H1 (cell line): Measurements from ENCODE around the gene LYPD6B.

Source experiments
- CBX8 ChIP-seq: fragments of 300-800, 300-1000 bp; sonication (generic); IDR thresholded peaks from 2 replicates; pipeline ENCODE4 v1.7.1; 2016; ENCODE audit warnings: low read depth, low read length, borderline replicate concordance
- CTCF ChIP-seq, 3 experiments: IDR thresholded peaks; 1 replicate in 2 of 3; 2 replicates in 1 of 3; pipeline versions ENCODE4 v1.5.1 to v1.6.1; 2011; ENCODE audit warnings: low read length in 3 of 3, mild to moderate bottlenecking in 3 of 3, inconsistent platforms in 2 of 3, low read depth in 1 of 3, moderate library complexity in 1 of 3; ENCODE audit not compliant: insufficient read depth in 1 of 3; ENCODE audit errors: control extremely low read depth in 1 of 3
- EP300 ChIP-seq, 2 experiments: IDR thresholded peaks; 1 replicate in 1 of 2; 2 replicates in 1 of 2; pipeline ENCODE4 v1.6.1; 2011 to 2012; ENCODE audit warnings: low read depth in 2 of 2, low read length in 2 of 2, mild to moderate bottlenecking in 2 of 2, borderline replicate concordance in 1 of 2, inconsistent platforms in 1 of 2, moderate library complexity in 1 of 2
- EZH2 ChIP-seq: fragments of 200-600 bp; sonication (generic); IDR thresholded peaks from 2 replicates; pipeline ENCODE4 v1.7.1; 2012; ENCODE audit warnings: low read depth, mild to moderate bottlenecking, moderate library complexity, low read length, inconsistent platforms; ENCODE audit not compliant: severe bottlenecking
- FOSL1 ChIP-seq: IDR thresholded peaks from 2 replicates; pipeline ENCODE4 v1.6.1; 2011; ENCODE audit warnings: mild to moderate bottlenecking, low read depth, low read length, moderate library complexity; ENCODE audit not compliant: insufficient read depth
- HDAC2 ChIP-seq, 2 experiments: fragments of 300-600 bp in 1 of 2; sonication (generic) in 1 of 2; IDR thresholded peaks; 2 replicates each; pipeline ENCODE4 v1.6.1; 2011 to 2012; ENCODE audit warnings: low read depth in 2 of 2, low read length in 2 of 2, mild to moderate bottlenecking in 2 of 2, moderate library complexity in 2 of 2, borderline replicate concordance in 1 of 2, inconsistent platforms in 1 of 2
- KDM1A ChIP-seq: fragments of 200-600, 300-600 bp; sonication (generic); IDR thresholded peaks from 2 replicates; pipeline ENCODE4 v1.7.1; 2016; ENCODE audit warnings: mild to moderate bottlenecking, low read length, borderline replicate concordance
- KDM5A ChIP-seq: fragments of 200-600 bp; IDR thresholded peaks from 2 replicates; pipeline ENCODE4 v1.7.1; 2012; ENCODE audit warnings: mild to moderate bottlenecking, low read length, inconsistent platforms, mixed read lengths
- SP1 ChIP-seq: IDR thresholded peaks from 2 replicates; pipeline ENCODE4 v1.6.1; 2011; ENCODE audit warnings: low read depth, low read length
- SP2 ChIP-seq: IDR thresholded peaks from 2 replicates; pipeline ENCODE4 v1.6.1; 2012; ENCODE audit warnings: mild to moderate bottlenecking, low read length, inconsistent platforms
- TEAD4 ChIP-seq: IDR thresholded peaks from 2 replicates; pipeline ENCODE4 v1.6.1; 2012; ENCODE audit warnings: low read depth, low read length, inconsistent platforms, mixed read lengths

DNA sequence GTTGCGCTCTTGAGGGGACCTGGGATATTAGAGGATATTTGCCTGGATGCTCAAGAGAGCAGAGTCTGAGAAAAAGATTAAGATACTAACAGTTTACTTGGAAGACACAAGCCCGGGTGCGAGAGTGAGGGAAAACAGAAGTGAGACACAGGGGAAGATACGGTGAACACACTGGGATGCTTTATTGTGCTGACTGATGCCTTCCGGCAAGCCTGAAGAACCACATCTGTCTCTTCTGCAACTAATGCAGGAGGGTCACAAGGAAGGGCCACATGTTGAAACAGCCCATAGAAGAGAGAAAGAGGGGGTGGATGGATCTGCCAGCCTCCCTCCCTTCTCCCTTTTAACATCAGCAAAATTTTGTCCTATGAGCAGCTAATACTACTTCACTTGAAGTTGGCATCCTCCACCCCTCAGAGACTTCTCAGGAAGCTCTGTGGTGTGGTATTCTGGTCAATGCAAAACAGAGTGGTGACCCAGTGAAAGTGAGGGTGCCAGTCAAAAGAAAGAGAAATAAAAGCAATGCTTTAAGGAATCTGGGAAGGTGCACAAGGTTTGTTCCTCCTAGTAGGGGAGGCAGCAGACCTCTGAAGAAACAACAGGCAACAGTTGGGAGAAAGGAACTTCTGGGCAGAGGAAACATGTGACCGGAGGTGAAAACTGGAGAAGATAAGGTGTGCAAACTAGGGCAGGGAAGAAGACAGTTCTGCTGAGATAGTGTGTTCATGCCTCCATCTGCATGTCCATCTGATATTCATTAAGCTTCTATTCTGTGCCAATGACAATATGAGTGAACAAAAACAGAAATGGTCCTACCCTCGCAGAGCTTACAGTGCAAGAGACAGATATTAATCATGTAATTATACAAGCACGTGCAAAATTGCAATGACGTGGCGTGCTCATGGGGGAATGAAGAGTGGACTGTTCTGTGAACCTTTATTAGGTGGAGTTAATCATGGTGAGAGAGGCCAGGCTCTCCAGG lies 107.1 kb downstream of the LYPD6B start:
- TF ChIP-seq SP1: no peak
- TF ChIP-seq FOSL1: no peak
- TF ChIP-seq EP300 (IDR thresholded peaks at IDR 0.05; ENCODE audit: borderline replicate concordance in 1 of 2, low read depth in 2 of 2, low read length in 2 of 2): no peak
- TF ChIP-seq SP2: no peak
- TF ChIP-seq KDM1A: no peak
- TF ChIP-seq EZH2: no peak
- no peak for TF ChIP-seq CTCF (IDR thresholded peaks at IDR 0.05; ENCODE audit: control extremely low read depth in 1 of 3, insufficient read depth in 1 of 3, low read depth in 1 of 3, low read length in 3 of 3)
- no peak for TF ChIP-seq HDAC2 (IDR thresholded peaks at IDR 0.05; ENCODE audit: borderline replicate concordance in 1 of 2, low read depth in 2 of 2, low read length in 2 of 2)
- TF ChIP-seq CBX8: no peak
- no peak for TF ChIP-seq KDM5A
- no peak for TF ChIP-seq TEAD4
